ENCODE measurements around the gene ST8SIA4.

- TF ChIP-seq, protein P1, sequence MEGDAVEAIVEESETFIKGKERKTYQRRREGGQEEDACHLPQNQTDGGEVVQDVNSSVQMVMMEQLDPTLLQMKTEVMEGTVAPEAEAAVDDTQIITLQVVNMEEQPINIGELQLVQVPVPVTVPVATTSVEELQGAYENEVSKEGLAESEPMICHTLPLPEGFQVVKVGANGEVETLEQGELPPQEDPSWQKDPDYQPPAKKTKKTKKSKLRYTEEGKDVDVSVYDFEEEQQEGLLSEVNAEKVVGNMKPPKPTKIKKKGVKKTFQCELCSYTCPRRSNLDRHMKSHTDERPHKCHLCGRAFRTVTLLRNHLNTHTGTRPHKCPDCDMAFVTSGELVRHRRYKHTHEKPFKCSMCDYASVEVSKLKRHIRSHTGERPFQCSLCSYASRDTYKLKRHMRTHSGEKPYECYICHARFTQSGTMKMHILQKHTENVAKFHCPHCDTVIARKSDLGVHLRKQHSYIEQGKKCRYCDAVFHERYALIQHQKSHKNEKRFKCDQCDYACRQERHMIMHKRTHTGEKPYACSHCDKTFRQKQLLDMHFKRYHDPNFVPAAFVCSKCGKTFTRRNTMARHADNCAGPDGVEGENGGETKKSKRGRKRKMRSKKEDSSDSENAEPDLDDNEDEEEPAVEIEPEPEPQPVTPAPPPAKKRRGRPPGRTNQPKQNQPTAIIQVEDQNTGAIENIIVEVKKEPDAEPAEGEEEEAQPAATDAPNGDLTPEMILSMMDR (IDR thresholded peaks at IDR 0.05; ENCODE audit: low read length): no peak
- no peak for TF ChIP-seq EZH2 (IDR thresholded peaks at IDR 0.05; ENCODE audit: borderline replicate concordance, low read length)
Measured at GRCh38 chr5:100803397-100803796, 99.7 kb downstream of the ST8SIA4 start.

Data from OCI-LY1 (cell line).